ENCODE results near the gene ACTRT2. TPM values are rescaled to one million over a fixed set of nuclear protein-coding genes. Genes with fewer than 3 reads are reported as not detected.

The ACTRT2 gene
- total RNA-seq, 1 donor from 2014 or later = not detected

- Mint-ChIP-seq H3K27ac (ENCODE audit: unreplicated experiment) (no peak overlapping the region), H3K4me3 (ENCODE audit: unreplicated experiment) (no peak overlapping the region), H3K36me3 (ENCODE audit: unreplicated experiment) (no peaks in the 10 kb centered on the region), H3K27me3 (ENCODE audit: unreplicated experiment) (no peaks in the 10 kb centered on the region), H3K4me1 (ENCODE audit: unreplicated experiment) (no peaks in the 10 kb centered on the region), H3K9me3 (ENCODE audit: unreplicated experiment) (peaks cover 15% of the 10 kb centered on the region)
- DNase-seq (ENCODE audit: extremely low spot score, unreplicated experiment) = no peak
- TF ChIP-seq, protein P1, sequence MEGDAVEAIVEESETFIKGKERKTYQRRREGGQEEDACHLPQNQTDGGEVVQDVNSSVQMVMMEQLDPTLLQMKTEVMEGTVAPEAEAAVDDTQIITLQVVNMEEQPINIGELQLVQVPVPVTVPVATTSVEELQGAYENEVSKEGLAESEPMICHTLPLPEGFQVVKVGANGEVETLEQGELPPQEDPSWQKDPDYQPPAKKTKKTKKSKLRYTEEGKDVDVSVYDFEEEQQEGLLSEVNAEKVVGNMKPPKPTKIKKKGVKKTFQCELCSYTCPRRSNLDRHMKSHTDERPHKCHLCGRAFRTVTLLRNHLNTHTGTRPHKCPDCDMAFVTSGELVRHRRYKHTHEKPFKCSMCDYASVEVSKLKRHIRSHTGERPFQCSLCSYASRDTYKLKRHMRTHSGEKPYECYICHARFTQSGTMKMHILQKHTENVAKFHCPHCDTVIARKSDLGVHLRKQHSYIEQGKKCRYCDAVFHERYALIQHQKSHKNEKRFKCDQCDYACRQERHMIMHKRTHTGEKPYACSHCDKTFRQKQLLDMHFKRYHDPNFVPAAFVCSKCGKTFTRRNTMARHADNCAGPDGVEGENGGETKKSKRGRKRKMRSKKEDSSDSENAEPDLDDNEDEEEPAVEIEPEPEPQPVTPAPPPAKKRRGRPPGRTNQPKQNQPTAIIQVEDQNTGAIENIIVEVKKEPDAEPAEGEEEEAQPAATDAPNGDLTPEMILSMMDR (IDR thresholded peaks at IDR 0.05) = no peak
Observed at GRCh38 chr1:3003039-3003940, 18.0 kb upstream of the ACTRT2 start.

- DNase-seq (ENCODE audit: extremely low spot score, unreplicated experiment) = no peak
- H3K4me1 Mint-ChIP-seq (ENCODE audit: unreplicated experiment) = no peaks in the 10 kb centered on the region
- H3K36me3 Mint-ChIP-seq (ENCODE audit: unreplicated experiment) = no peaks in the 10 kb centered on the region
- no peaks in the 10 kb centered on the region for H3K27me3 Mint-ChIP-seq (ENCODE audit: unreplicated experiment)
- H3K4me3 Mint-ChIP-seq (ENCODE audit: unreplicated experiment) = no peak overlapping the region
- TF ChIP-seq, protein P1 (IDR thresholded peaks at IDR 0.05) = no peak
- H3K27ac Mint-ChIP-seq (ENCODE audit: unreplicated experiment) = no peak overlapping the region
- peaks cover 15% of the 10 kb centered on the region for H3K9me3 Mint-ChIP-seq (ENCODE audit: unreplicated experiment)
Observed at GRCh38 chr1:3003941-3004270, 17.4 kb upstream of the ACTRT2 start.

DNA sequence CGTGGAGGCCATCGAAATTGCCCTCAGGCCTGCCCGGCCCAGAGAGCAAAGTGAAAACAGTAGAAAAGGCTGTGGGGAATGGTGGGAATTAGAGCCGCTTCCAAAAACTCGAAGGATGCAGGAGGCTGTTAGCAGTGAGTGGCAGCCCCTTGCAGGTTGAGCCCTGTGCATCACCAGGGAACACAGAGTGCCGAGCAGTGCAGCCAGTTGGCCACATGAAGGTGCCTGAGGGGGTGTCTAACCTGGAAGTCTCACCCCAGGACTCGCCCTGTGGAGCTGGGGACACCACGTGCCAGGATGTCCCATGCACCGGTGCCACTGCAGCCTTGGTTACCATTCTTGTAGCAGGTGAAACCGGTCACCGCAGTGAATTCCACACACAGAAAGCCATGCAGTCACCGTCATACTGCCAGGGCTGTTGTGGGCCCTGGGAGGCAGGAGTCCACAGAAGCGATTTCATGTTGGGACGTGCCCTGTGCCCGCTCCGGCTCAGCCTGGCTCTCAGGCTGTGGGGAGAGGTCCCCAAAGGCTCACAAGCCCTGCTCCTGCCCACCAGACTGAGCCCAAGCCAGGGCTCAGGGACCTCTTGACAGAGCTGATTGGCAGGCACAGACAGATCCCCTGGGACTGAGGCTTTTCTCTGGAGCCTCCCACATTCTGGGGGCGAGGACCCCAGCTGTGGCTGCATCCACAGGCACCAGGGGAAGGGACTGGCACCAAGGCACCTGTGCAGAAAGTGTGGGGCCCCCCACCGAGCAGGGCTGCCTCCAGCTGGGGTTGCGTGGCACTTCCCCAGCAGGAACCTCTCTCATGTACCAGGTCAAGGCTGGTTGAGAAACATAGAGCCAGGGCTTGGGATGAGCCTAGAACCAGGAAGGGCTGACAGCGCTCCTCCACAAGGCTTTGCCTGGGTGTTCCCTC, 16.7 kb upstream of the ACTRT2 start:
- no peaks in the 10 kb centered on the region for H3K4me1 Mint-ChIP-seq (ENCODE audit: unreplicated experiment)
- no peak overlapping the region for H3K4me3 Mint-ChIP-seq (ENCODE audit: unreplicated experiment)
- H3K27me3 Mint-ChIP-seq (ENCODE audit: unreplicated experiment) = no peaks in the 10 kb centered on the region
- H3K27ac Mint-ChIP-seq (ENCODE audit: unreplicated experiment) = no peak overlapping the region
- no peaks in the 10 kb centered on the region for H3K36me3 Mint-ChIP-seq (ENCODE audit: unreplicated experiment)
- TF ChIP-seq, protein P1 (IDR thresholded peaks at IDR 0.05) = no peak
- no peak for DNase-seq (ENCODE audit: extremely low spot score, unreplicated experiment)
- H3K9me3 Mint-ChIP-seq (ENCODE audit: unreplicated experiment) = peaks cover 15% of the 10 kb centered on the region

GRCh38 chr1:3005771-3006170, 15.5 kb upstream of the ACTRT2 start:
- H3K9me3 Mint-ChIP-seq (ENCODE audit: unreplicated experiment) = peaks cover 15% of the 10 kb centered on the region
- no peaks in the 10 kb centered on the region for H3K27me3 Mint-ChIP-seq (ENCODE audit: unreplicated experiment)
- H3K4me1 Mint-ChIP-seq (ENCODE audit: unreplicated experiment) = no peaks in the 10 kb centered on the region
- no peaks in the 10 kb centered on the region for H3K36me3 Mint-ChIP-seq (ENCODE audit: unreplicated experiment)
- no peak overlapping the region for H3K4me3 Mint-ChIP-seq (ENCODE audit: unreplicated experiment)
- DNase-seq (ENCODE audit: extremely low spot score, unreplicated experiment) = no peak
- no peak overlapping the region for H3K27ac Mint-ChIP-seq (ENCODE audit: unreplicated experiment)
- TF ChIP-seq, protein P1 (IDR thresholded peaks at IDR 0.05) = no peak
